CD14-positive monocyte (primary cell): ENCODE data around the gene KIF4A. TPM values are rescaled to one million over a fixed set of nuclear protein-coding genes. Genes with fewer than 3 reads are reported as not detected.

Experiments
- DNase-seq, 3 donors: peaks; one replicate each; pipeline ENCODE4 v3.0.0-alpha.2; 2011 to 2022
- H2AFZ ChIP-seq: 2 replicates; pipeline ENCODE4 v1.6.0; 2012; ENCODE audit warnings: mild to moderate bottlenecking, low read depth, low read length, inconsistent platforms; ENCODE audit not compliant: insufficient read depth, poor library complexity, severe bottlenecking
- H3K27ac ChIP-seq, 2 donors: 1 replicate in 1 of 2; 2 replicates in 1 of 2; pipeline ENCODE4 v1.5.1; 2012 to 2013; ENCODE audit warnings: low read length in 2 of 2, control low read depth in 1 of 2, inconsistent platforms in 1 of 2, low read depth in 1 of 2, mild to moderate bottlenecking in 1 of 2
- H3K27me3 ChIP-seq, 2 donors: one replicate each; pipeline versions ENCODE4 v1.6.0 to v1.6.1; 2011 to 2013; ENCODE audit warnings: low read length in 2 of 2; ENCODE audit not compliant: control insufficient read depth in 2 of 2, insufficient read depth in 2 of 2
- H3K36me3 ChIP-seq, 2 donors: replicated peaks in 1 of 2; 1 replicate in 1 of 2; 2 replicates in 1 of 2; pipeline versions ENCODE4 v1.5.1 to v1.6.1; 2012 to 2013; ENCODE audit warnings: low read length in 2 of 2, control low read depth in 1 of 2, inconsistent platforms in 1 of 2, mild to moderate bottlenecking in 1 of 2; ENCODE audit not compliant: insufficient read depth in 2 of 2, control insufficient read depth in 1 of 2
- H3K4me1 ChIP-seq, 2 donors: 1 replicate in 1 of 2; 2 replicates in 1 of 2; pipeline versions ENCODE4 v1.5.1 to v1.6.1; 2012 to 2013; ENCODE audit warnings: low read length in 2 of 2, control low read depth in 1 of 2, inconsistent platforms in 1 of 2, mild to moderate bottlenecking in 1 of 2, moderate library complexity in 1 of 2; ENCODE audit not compliant: insufficient read depth in 2 of 2, control insufficient read depth in 1 of 2
- H3K4me2 ChIP-seq: replicated peaks from 2 replicates; pipeline ENCODE3; 2012; ENCODE audit warnings: low read length, moderate library complexity, mild to moderate bottlenecking; ENCODE audit not compliant: poor library complexity, severe bottlenecking; ENCODE audit errors: extremely low read depth
- H3K4me3 ChIP-seq, 3 experiments: fragments of 200-600 bp in 1 of 3; sonication (generic) in 1 of 3; replicated peaks in 1 of 3; 1 replicate in 2 of 3; 2 replicates in 1 of 3; pipeline ENCODE4 v1.5.1; 2011 to 2013; ENCODE audit warnings: low read length in 3 of 3, mild to moderate bottlenecking in 3 of 3, control low read depth in 2 of 3, low read depth in 2 of 3, inconsistent platforms in 1 of 3, moderate library complexity in 1 of 3
- H3K79me2 ChIP-seq: 2 replicates; pipeline ENCODE4 v1.6.0; 2012; ENCODE audit warnings: mild to moderate bottlenecking, control low read depth, inconsistent platforms, low read length, moderate library complexity; ENCODE audit not compliant: insufficient read depth
- H3K9ac ChIP-seq: 2 replicates; pipeline ENCODE4 v1.6.0; 2017; ENCODE audit warnings: low read length, mild to moderate bottlenecking; ENCODE audit not compliant: insufficient read depth, poor library complexity, severe bottlenecking
- H3K9me3 ChIP-seq, 2 donors: replicated peaks in 1 of 2; 1 replicate in 1 of 2; 2 replicates in 1 of 2; pipeline versions ENCODE4 v1.5.1 to v1.6.1; 2012 to 2013; ENCODE audit warnings: low read length in 2 of 2, control low read depth in 1 of 2; ENCODE audit not compliant: control insufficient read depth in 1 of 2, insufficient read depth in 1 of 2
- H4K20me1 ChIP-seq: 2 replicates; pipeline ENCODE4 v1.6.0; 2012; ENCODE audit warnings: mild to moderate bottlenecking, low read length, control low read depth, moderate library complexity; ENCODE audit not compliant: insufficient read depth
- H3K27ac Mint-ChIP-seq, 7 donors: one replicate each; pipeline ENCODE4 v1.8.0; 2020; ENCODE audit warnings: mild to moderate bottlenecking in 7 of 7, mixed read lengths in 7 of 7, moderate library complexity in 6 of 7, inconsistent platforms in 2 of 7
- H3K27me3 Mint-ChIP-seq, 3 donors: one replicate each; pipeline ENCODE4 v1.8.0; 2021 to 2022; ENCODE audit warnings: low read depth in 3 of 3, mild to moderate bottlenecking in 3 of 3, mixed read lengths in 3 of 3, moderate library complexity in 3 of 3, inconsistent platforms in 1 of 3
- H3K36me3 Mint-ChIP-seq, 2 donors: one replicate each; pipeline ENCODE4 v1.8.0; 2020; ENCODE audit warnings: mixed read lengths in 2 of 2, inconsistent platforms in 1 of 2, mild to moderate bottlenecking in 1 of 2
- H3K4me1 Mint-ChIP-seq: one replicate; pipeline ENCODE4 v1.8.0; 2020; ENCODE audit warnings: mild to moderate bottlenecking, mixed read lengths
- H3K4me3 Mint-ChIP-seq, 2 donors: one replicate each; pipeline ENCODE4 v1.8.0; 2020; ENCODE audit warnings: mild to moderate bottlenecking in 2 of 2, mixed read lengths in 2 of 2, moderate library complexity in 1 of 2
- H3K9me3 Mint-ChIP-seq, 7 donors: one replicate each; pipeline ENCODE4 v1.8.0; 2020 to 2022; ENCODE audit warnings: mixed read lengths in 7 of 7, mild to moderate bottlenecking in 6 of 7, moderate library complexity in 6 of 7, inconsistent platforms in 2 of 7
- WGBS: methylation state at CpG from one replicate; pipeline ENCODE4 v1.1.5; 2013; ENCODE audit warnings: missing lambda C conversion rate; ENCODE audit not compliant: insufficient coverage; 5-methylcytosine and 5-hydroxymethylcytosine counted together
- intact Hi-C, 2 donors: fragments of 100-400 bp; cut with micrococcal nuclease; formaldehyde crosslinking; loops; one replicate each; pipeline versions ENCODE4 v1.15.0 to v1.15.1; 2023
- polyA plus RNA-seq, 3 donors: library from polyadenylated mRNA; depleted of rRNA in 1 of 3; unstranded in 2 of 3; stranded (reverse) in 1 of 3; fragments of 300-500 nt in 2 of 3; fragments of >200 nt in 1 of 3; fragmentation: Illumina TruSeq in 2 of 3; gene quantifications; 1 replicate in 2 of 3; 2 replicates in 1 of 3; pipeline ENCODE4 v1.2.3, GENCODE V29; 2012 to 2021
- TF ChIP-seq, protein P1 (sequence below): fragments of 200-600 bp; IDR thresholded peaks from one replicate; pipeline ENCODE4 v1.8.0; 2022; ENCODE audit warnings: antibody characterized with exemption, mild to moderate bottlenecking

KIF4A gene
- polyA plus RNA-seq, 3 donors: 0.03 TPM; not detected in 2

DNA sequence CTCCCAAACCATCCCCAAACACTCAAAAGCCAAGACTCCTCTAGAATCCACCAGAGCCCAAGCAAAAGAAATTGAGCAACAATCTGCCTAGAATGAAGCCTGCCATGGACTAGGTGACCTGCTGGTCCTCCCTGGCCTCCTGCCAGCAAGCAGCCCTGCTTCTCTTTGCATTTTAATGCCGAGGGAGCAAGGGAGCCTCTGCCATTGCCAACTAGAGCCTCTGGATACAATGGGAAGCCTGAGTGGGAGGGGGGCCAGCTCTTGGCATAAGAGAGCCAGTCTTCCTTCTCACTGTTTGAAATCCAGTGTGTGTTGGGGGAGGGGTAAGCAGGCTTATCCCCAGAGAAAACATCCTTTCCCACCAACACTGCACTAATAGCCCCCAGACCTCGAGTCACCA is 131.7 kb downstream of the KIF4A start:
- Histone ChIP-seq H3K4me2 (no peak overlapping the region), H4K20me1 (no peaks in the 10 kb centered on the region), H3K9ac (no peak overlapping the region), H2AFZ (no peak overlapping the region), H3K4me1 (no peaks in the 10 kb centered on the region), H3K4me3 (no peak overlapping the region), H3K9me3 (no peaks in the 10 kb centered on the region), H3K27me3 (no peaks in the 10 kb centered on the region), H3K27ac (no peak overlapping the region), H3K36me3 (peaks cover 9 to 38% of the 10 kb centered on the region in 2 donors), H3K79me2 (no peaks in the 10 kb centered on the region)
- peak overlapping the region in 1 of 7 donors; percentile 26 for H3K27ac Mint-ChIP-seq
- peaks cover 0 to 2% (median 0%) of the 10 kb centered on the region in 7 donors for H3K9me3 Mint-ChIP-seq
- intact Hi-C loops: no loop called here
- no CpG with 5 or more reads among the region's 2 CpGs for WGBS
- no peak for DNase-seq
- no peaks in the 10 kb centered on the region for H3K4me1 Mint-ChIP-seq
- peaks cover 19 to 36% of the 10 kb centered on the region in 2 donors for H3K36me3 Mint-ChIP-seq
- H3K4me3 Mint-ChIP-seq: no peak overlapping the region
- H3K27me3 Mint-ChIP-seq: peaks cover 2 to 4% (median 4%) of the 10 kb centered on the region in 3 donors
- TF ChIP-seq, protein P1, sequence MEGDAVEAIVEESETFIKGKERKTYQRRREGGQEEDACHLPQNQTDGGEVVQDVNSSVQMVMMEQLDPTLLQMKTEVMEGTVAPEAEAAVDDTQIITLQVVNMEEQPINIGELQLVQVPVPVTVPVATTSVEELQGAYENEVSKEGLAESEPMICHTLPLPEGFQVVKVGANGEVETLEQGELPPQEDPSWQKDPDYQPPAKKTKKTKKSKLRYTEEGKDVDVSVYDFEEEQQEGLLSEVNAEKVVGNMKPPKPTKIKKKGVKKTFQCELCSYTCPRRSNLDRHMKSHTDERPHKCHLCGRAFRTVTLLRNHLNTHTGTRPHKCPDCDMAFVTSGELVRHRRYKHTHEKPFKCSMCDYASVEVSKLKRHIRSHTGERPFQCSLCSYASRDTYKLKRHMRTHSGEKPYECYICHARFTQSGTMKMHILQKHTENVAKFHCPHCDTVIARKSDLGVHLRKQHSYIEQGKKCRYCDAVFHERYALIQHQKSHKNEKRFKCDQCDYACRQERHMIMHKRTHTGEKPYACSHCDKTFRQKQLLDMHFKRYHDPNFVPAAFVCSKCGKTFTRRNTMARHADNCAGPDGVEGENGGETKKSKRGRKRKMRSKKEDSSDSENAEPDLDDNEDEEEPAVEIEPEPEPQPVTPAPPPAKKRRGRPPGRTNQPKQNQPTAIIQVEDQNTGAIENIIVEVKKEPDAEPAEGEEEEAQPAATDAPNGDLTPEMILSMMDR: no peak

GRCh38 chrX:70422851-70423341 is 133.0 kb downstream of the KIF4A start, which contains the start of gene GDPD2:
Gene GDPD2 (plus strand): TSS chrX:70423314. CDS start chrX:70424985, 1,671 bp downstream.
- intact Hi-C loops: no loop called here
- H2AFZ ChIP-seq: no peak within 1 kb of the TSS
- peaks cover 9 to 34% of the 10 kb centered on the region in 2 donors for H3K36me3 ChIP-seq
- DNase-seq: no peak
- H3K27ac Mint-ChIP-seq: peak within 1 kb of the TSS in 2 of 7 donors; percentile 51 to 66
- peaks cover 19 to 31% of the 10 kb centered on the region in 2 donors for H3K36me3 Mint-ChIP-seq
- no peak within 1 kb of the TSS for H3K27ac ChIP-seq
- no peaks in the 10 kb centered on the region for H3K4me1 ChIP-seq
- H3K4me3 Mint-ChIP-seq: no peak within 1 kb of the TSS
- no peaks in the 10 kb centered on the region for H3K4me1 Mint-ChIP-seq
- no peak within 1 kb of the TSS for H3K9ac ChIP-seq
- no peaks in the 10 kb centered on the region for H4K20me1 ChIP-seq
- TF ChIP-seq, protein P1: no peak
- peaks cover 0 to 2% (median 0%) of the 10 kb centered on the region in 7 donors for H3K9me3 Mint-ChIP-seq
- WGBS: 0% methylated on average over 2 of the region's 11 CpGs
- peaks cover 2 to 4% (median 4%) of the 10 kb centered on the region in 3 donors for H3K27me3 Mint-ChIP-seq
- no peak within 1 kb of the TSS for H3K4me2 ChIP-seq
- H3K4me3 ChIP-seq: no peak within 1 kb of the TSS
- H3K79me2 ChIP-seq: no peaks in the 10 kb centered on the region
- H3K27me3 ChIP-seq: no peaks in the 10 kb centered on the region
- H3K9me3 ChIP-seq: no peaks in the 10 kb centered on the region
